ENCODE measurements around the gene THSD7A.

GRCh38 chr7:11710377-11710776 is 121.6 kb downstream of the THSD7A start:
- no peak for TF ChIP-seq POLR2A (IDR thresholded peaks at IDR 0.05)
- TF ChIP-seq POLR2AphosphoS5 (IDR thresholded peaks at IDR 0.05): no peak
- TF ChIP-seq CTCF (IDR thresholded peaks at IDR 0.05): no peak

Data from breast epithelium (tissue), 3 donors.